Peyer's patch (tissue), 4 donors: ENCODE results near the gene TNFSF8. TPM values are rescaled to one million over a fixed set of nuclear protein-coding genes. Genes with fewer than 3 reads are reported as not detected.
A peak's percentile ranks its signal among the peaks of the same experiment; 100 is the strongest.

Experiments
- DNase-seq, 3 donors: peaks; one replicate each; pipeline ENCODE4 v3.0.0-alpha.2; 2017 to 2019
- H3K27ac ChIP-seq, 4 donors: fragments of 200-600 bp; sonication (generic); one replicate each; pipeline ENCODE4 v1.5.1; 2016 to 2019
- H3K27me3 ChIP-seq, 2 donors: fragments of 200-600 bp; sonication (generic); one replicate each; pipeline ENCODE4 v1.5.1; 2019
- H3K36me3 ChIP-seq, 3 donors: fragments of 200-600 bp; sonication (generic); one replicate each; pipeline ENCODE4 v1.5.1; 2016 to 2019
- H3K4me1 ChIP-seq, 4 donors: fragments of 200-600 bp; sonication (generic); one replicate each; pipeline ENCODE4 v1.5.1; 2016 to 2019
- H3K4me3 ChIP-seq, 4 donors: fragments of 200-600 bp; sonication (generic); 1 replicate in 3 of 4; 2 replicates in 1 of 4; pipeline ENCODE4 v1.5.1; 2016 to 2019; ENCODE audit warnings: mild to moderate bottlenecking in 1 of 4
- H3K9me3 ChIP-seq, 4 donors: fragments of 200-600 bp; sonication (generic); one replicate each; pipeline ENCODE4 v1.5.1; 2016 to 2019; ENCODE audit warnings: mild to moderate bottlenecking in 1 of 4
- POLR2A ChIP-seq, 2 donors: fragments of 450-650 bp; IDR thresholded peaks; one replicate each; pipeline ENCODE4 v1.5.1; 2017; ENCODE audit warnings: antibody characterized with exemption in 2 of 2, mild to moderate bottlenecking in 2 of 2, moderate library complexity in 2 of 2
- total RNA-seq, 4 donors: library from RNA; depleted of rRNA; stranded (reverse); fragments of >200 nt; gene quantifications; one replicate each; pipeline ENCODE4 v1.1.0, GENCODE V29; 2016
- TF ChIP-seq, protein P1 (sequence below), 6 experiments: fragments of 450-650 bp in 4 of 6; fragments of 200-600 bp in 2 of 6; sonication (generic) in 1 of 6; IDR thresholded peaks; one replicate each; pipeline ENCODE4 v1.5.1; 2017 to 2019; ENCODE audit warnings: antibody characterized with exemption in 6 of 6, mild to moderate bottlenecking in 3 of 6, moderate library complexity in 1 of 6

Gene TNFSF8
- total RNA-seq, 4 donors from 2014 or later, result 2.1 to 11.6 (median 4.7) TPM

DNA sequence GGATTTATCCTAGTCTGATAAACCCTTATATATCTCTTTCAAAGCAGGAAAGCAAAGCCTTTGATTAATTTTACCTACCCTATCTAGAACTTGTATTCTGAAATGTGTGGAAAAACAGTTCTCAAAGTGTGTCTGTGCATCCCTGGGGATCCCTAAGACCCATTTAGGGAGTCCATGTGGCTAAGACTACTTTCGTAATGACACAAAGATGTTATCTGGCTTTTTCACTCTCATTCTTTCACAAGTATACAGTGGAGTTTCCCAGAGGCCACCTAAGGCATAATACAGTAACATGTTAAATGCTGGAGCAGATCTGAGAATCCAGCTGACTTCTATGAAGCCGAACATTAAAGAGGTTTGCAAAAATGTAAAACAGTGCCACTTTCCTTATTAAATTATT, 70.2 kb downstream of the TNFSF8 start:
- H3K36me3 ChIP-seq, result no peaks in the 10 kb centered on the region
- H3K27ac ChIP-seq, result no peak overlapping the region
- H3K4me1 ChIP-seq, result no peaks in the 10 kb centered on the region
- H3K4me3 ChIP-seq, result no peak overlapping the region
- H3K27me3 ChIP-seq, result no peaks in the 10 kb centered on the region
- H3K9me3 ChIP-seq, result no peaks in the 10 kb centered on the region
- TF ChIP-seq, protein P1, sequence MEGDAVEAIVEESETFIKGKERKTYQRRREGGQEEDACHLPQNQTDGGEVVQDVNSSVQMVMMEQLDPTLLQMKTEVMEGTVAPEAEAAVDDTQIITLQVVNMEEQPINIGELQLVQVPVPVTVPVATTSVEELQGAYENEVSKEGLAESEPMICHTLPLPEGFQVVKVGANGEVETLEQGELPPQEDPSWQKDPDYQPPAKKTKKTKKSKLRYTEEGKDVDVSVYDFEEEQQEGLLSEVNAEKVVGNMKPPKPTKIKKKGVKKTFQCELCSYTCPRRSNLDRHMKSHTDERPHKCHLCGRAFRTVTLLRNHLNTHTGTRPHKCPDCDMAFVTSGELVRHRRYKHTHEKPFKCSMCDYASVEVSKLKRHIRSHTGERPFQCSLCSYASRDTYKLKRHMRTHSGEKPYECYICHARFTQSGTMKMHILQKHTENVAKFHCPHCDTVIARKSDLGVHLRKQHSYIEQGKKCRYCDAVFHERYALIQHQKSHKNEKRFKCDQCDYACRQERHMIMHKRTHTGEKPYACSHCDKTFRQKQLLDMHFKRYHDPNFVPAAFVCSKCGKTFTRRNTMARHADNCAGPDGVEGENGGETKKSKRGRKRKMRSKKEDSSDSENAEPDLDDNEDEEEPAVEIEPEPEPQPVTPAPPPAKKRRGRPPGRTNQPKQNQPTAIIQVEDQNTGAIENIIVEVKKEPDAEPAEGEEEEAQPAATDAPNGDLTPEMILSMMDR (IDR thresholded peaks at IDR 0.05), result no peak
- TF ChIP-seq POLR2A (IDR thresholded peaks at IDR 0.05), result no peak
- no peak for DNase-seq

DNA sequence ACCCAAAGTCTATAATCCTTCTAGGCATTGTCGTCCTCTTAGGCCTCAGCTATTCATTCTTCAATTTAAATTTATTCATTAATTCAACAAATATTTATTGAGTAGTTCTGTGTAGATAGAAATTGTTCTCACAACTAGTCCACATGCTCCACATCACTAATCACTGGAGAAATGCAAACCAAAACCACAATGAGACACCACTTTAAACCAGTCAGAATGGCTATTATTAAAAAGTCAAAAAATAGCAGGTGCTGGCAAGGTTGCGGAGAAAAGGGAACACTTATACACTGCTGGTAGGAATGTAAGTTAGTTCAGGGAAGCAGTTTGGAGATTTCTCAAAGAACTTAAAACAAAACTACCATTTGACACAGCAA, 73.5 kb downstream of the TNFSF8 start:
- Histone ChIP-seq H3K27me3 (no peaks in the 10 kb centered on the region), H3K4me3 (no peak overlapping the region), H3K4me1 (peaks cover 0 to 13% (median 0%) of the 10 kb centered on the region in 4 donors), H3K36me3 (no peaks in the 10 kb centered on the region), H3K9me3 (no peaks in the 10 kb centered on the region), H3K27ac (no peak overlapping the region)
- no peak for DNase-seq
- TF ChIP-seq, protein P1 (IDR thresholded peaks at IDR 0.05), result no peak
- no peak for TF ChIP-seq POLR2A (IDR thresholded peaks at IDR 0.05)

DNA sequence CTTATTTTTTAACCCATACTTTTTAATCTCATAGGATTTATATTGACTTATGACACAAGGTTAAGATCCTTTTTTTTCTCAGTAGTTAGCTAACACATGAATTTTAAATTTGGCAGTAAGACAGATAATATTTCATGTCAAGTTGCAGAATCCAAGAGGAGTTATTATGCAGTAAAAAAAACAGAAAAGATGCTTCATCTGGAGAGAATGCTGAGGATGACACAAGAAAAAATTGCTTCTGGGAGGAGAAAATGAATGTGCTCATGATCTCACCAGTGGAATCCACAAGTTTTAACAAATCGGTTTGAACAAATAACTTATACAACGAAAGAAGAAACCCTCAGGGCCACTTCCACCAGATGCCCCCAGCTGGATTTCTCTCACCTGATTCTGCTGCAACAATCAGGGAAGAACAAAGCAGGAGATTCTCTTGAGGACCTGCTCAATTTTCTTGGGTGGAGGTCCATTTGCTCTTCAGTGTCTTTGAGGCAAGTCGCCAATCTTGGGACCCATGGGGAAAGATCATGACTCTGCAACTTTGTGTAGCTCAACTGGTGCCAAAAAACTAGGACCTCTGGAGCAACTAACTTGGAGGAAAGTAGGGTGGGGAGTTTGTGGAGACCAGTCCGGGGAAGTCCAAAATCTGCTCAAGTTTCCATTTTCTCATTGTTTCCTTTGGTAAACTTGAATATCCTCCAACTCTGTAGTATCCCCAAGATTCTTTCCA, 74.0 kb downstream of the TNFSF8 start:
- no peak overlapping the region for H3K4me3 ChIP-seq
- no peaks in the 10 kb centered on the region for H3K36me3 ChIP-seq
- H3K27ac ChIP-seq, result peak overlapping the region in 1 of 4 donors; percentile 3
- peaks cover 0 to 15% (median 0%) of the 10 kb centered on the region in 4 donors for H3K4me1 ChIP-seq
- no peak for DNase-seq
- no peaks in the 10 kb centered on the region for H3K9me3 ChIP-seq
- TF ChIP-seq POLR2A (IDR thresholded peaks at IDR 0.05), result no peak
- TF ChIP-seq, protein P1 (IDR thresholded peaks at IDR 0.05), result no peak
- no peaks in the 10 kb centered on the region for H3K27me3 ChIP-seq

DNA sequence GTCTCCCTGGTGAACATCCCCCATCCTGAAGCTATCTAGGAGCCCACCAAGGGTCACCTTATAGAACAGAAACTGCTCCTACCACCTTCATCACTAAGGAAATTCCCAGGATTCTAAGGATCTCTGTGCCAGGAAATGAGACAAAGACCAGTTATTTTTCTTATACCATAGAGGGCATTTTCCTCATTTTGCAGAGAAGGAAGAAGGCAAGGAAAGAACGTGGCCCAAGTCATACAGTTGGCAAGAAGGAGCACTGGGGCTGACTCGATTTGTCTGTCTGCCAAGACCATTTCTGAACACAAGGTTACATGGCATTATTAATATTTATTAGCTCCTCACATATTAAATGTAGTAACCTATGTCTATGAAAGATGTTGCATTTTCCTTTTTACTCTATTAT, 74.9 kb downstream of the TNFSF8 start:
- Histone ChIP-seq H3K36me3 (no peaks in the 10 kb centered on the region), H3K27me3 (no peaks in the 10 kb centered on the region), H3K27ac (no peak overlapping the region), H3K9me3 (no peaks in the 10 kb centered on the region), H3K4me3 (no peak overlapping the region), H3K4me1 (peaks cover 0 to 15% (median 0%) of the 10 kb centered on the region in 4 donors)
- no peak for DNase-seq
- TF ChIP-seq, protein P1 (IDR thresholded peaks at IDR 0.05), result no peak
- TF ChIP-seq POLR2A (IDR thresholded peaks at IDR 0.05), result no peak

DNA sequence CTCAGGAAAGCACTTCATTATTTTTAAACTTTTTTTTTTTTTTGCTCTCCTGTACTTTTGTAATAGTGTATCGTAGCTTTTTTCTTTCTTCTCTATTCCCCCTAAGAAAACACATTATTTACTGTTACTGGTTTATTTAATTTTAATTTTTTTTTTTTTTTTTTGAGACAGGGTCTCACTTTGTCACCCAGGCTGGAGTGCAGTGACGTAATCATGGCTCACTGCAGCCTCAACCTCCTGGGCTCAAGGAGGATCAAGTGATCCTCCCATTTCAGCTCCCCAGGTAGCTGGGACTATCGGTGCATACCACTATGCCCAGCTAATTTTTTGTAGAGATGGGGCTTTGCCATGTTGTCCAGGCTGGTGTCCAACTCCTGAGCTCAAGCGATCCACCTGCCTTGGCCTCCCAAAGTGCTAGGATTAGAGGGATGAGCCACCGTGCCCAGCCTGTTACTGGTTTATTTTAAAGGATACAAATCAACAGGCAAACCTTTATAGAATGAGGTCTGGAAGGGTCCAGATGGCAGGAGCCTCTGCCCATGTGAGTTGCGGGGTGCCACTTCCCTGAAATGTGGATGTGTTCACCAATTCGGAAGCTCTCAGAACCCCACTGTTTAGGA, 75.5 kb downstream of the TNFSF8 start:
- no peak overlapping the region for H3K27ac ChIP-seq
- TF ChIP-seq, protein P1 (IDR thresholded peaks at IDR 0.05), result no peak
- no peak for TF ChIP-seq POLR2A (IDR thresholded peaks at IDR 0.05)

More for the DNA sequence above, 75.5 kb downstream of the TNFSF8 start:
- Histone ChIP-seq H3K27me3 (no peaks in the 10 kb centered on the region), H3K4me1 (peaks cover 0 to 15% (median 0%) of the 10 kb centered on the region in 4 donors), H3K4me3 (no peak overlapping the region), H3K36me3 (no peaks in the 10 kb centered on the region), H3K9me3 (no peaks in the 10 kb centered on the region)
- DNase-seq, result no peak
